Measurements from ENCODE around the gene PLXNC1.
A peak's percentile ranks its signal among the peaks of the same experiment; 100 is the strongest.

PLXNC1 gene

GRCh38 chr12:94273272-94273671 lies 124.9 kb downstream of the PLXNC1 start:
- DNase-seq (ENCODE audit: low read depth), result no peak
- no peak overlapping the region for H3K4me3 ChIP-seq (ENCODE audit: low read depth, low read length)

DNA sequence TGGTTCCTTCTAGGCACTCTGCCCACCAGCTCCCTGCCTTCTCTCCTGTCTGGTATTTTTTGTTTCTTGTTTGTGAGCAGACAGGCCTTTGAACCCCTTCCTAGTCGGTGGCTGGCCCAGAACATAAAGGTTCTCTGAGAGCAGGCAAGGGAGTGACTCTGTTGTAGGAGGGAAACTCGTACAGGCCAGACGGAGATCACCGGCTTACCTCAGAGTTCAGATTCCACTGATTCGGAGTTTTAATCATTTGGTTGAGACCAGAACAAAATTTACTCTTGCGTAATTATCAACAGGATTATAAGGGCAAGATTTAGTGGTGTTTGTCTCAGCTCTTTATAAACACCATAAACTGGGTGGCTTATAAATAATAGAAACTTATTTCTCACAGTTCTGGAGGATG lies 128.3 kb downstream of the PLXNC1 start:
- no peak for DNase-seq (ENCODE audit: low read depth)
- no peak overlapping the region for H3K4me3 ChIP-seq (ENCODE audit: low read depth, low read length)

GRCh38 chr12:94277426-94278000 lies 129.1 kb downstream of the PLXNC1 start:
- no peak overlapping the region for H3K4me3 ChIP-seq (ENCODE audit: low read depth, low read length)
- DNase-seq (ENCODE audit: low read depth), result no peak

DNA sequence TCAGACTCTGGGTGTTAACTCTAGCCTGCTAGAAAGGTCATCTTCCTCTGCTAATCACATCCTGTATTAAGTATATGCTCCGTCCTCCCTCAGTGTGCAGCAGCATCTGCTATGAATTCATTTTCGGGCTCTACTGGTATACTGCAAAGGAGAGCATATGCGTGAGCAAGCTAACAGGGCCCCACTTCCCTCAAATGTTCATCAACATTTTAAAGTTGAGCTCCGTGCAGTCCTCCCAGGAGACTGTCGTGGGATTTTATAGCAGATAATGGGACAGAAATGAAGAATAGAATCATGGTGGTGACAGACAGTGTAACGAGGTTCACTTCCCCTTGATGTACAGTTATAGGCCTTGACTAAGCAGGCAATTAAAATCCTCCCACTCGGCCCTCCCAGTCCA lies 131.7 kb downstream of the PLXNC1 start:
- DNase-seq (ENCODE audit: low read depth), result no peak
- H3K4me3 ChIP-seq (ENCODE audit: low read depth, low read length), result no peak overlapping the region

- DNase-seq (ENCODE audit: low read depth), result no peak
Observed at GRCh38 chr12:94282675-94283074, 134.3 kb downstream of the PLXNC1 start.

GRCh38 chr12:94284046-94284445 lies 135.7 kb downstream of the PLXNC1 start:
- H3K4me3 ChIP-seq (ENCODE audit: low read depth, low read length), result no peak overlapping the region
- DNase-seq (ENCODE audit: low read depth), result no peak

More at GRCh38 chr12:94282675-94283074, 134.3 kb downstream of the PLXNC1 start:
- H3K4me3 ChIP-seq (ENCODE audit: low read depth, low read length), result no peak overlapping the region

GRCh38 chr12:94284859-94285258 lies 136.5 kb downstream of the PLXNC1 start:
- no peak for DNase-seq (ENCODE audit: low read depth)
- no peak overlapping the region for H3K4me3 ChIP-seq (ENCODE audit: low read depth, low read length)

DNA sequence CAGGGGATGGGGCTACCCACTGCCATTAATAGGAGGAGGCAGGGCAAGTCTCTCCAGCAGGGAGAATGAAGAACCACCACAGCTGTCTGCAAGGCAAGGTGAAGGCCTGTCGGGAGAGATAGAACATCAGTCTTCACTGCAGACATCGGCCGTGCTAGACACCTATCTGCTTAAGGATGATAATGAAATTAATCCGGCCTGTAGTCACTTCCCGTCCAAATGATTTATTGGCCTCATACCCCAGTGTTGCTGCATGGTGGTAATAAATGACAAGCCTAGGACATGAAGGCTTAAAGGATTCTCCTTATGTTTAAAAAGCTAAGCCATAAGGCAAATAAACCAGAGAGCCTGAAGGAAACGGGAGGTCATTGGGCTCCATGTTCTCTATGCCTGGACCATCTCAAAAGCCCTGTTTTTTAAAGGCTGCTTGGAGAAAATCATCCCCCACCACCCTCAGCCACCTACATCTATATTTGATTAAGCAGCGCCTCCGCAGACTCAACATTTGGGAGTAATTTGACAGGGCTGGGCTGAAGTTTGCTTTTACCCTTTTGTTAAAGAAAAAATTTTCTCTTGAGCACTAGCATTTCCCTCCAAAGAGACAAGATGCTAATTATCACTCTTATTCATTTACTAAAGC lies 137.7 kb downstream of the PLXNC1 start:
- DNase-seq (ENCODE audit: low read depth), result no peak

GRCh38 chr12:94286583-94287244 lies 138.3 kb downstream of the PLXNC1 start:
- no peak for DNase-seq (ENCODE audit: low read depth)
- no peak overlapping the region for H3K4me3 ChIP-seq (ENCODE audit: low read depth, low read length)

More for the DNA sequence above, 137.7 kb downstream of the PLXNC1 start:
- H3K4me3 ChIP-seq (ENCODE audit: low read depth, low read length), result no peak overlapping the region

GRCh38 chr12:94287245-94287628 lies 138.9 kb downstream of the PLXNC1 start:
- H3K4me3 ChIP-seq (ENCODE audit: low read depth, low read length), result no peak overlapping the region
- no peak for DNase-seq (ENCODE audit: low read depth)

DNA sequence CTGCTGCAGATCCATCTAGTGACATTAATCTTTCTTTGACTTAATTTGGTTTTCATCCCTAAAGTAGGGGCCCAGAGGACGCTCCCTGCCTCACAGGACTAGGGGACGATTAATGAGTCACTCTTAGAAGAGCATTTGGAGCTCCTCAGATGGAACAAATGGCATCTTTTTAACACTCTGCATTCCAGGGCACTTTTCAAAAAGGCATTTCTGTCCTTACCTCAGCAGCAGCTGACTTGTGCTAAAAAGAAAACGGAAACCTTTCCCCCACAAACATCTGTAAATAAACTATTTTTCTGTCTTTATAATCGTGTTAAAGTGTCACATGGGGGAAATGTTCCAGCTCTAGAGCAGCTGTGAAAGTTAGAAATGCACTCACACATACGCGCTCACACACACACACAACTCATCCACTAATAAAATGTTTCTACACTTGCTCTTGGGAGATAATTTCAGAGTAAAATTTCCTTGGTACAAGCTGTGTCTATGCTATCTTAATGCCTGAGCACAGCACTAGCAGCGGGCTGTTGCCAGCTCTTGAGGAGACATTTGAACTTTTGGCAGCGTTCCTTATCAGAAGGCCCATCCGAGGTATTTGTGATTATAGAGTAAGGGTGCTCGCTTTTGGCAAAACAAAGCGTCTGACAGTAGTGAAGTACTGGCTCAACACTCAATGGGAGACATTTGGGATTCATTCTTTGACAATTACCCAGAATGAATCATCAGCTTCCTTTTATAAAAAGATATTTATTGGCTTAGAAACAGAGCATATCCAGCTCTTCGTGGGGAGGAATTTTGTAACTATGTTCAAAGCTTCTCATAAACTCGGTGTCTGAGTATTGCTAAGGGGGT lies 141.3 kb downstream of the PLXNC1 start:
- H3K4me3 ChIP-seq (ENCODE audit: low read depth, low read length), result no peak overlapping the region
- peak; percentile 63 for DNase-seq (ENCODE audit: low read depth)

DNA sequence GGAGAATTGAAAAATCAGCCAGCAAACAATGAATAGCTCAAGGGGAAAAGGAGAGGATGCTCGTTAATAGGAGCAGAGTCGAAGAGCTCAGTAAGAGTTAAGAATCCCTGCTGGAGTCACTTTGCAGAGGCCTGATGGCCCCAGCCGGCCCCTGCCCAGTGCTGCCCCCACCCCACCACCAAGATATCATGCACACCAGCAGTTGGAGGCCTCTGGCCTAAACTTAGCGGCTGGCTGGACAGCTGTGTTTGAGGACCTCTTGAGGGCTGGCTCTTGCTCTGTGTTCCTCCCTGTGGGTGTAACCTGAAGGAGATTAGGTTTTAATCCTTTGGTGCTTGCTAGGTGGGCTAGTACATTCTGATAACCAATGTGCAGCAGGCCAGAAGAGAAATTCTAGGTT lies 142.0 kb downstream of the PLXNC1 start:
- DNase-seq (ENCODE audit: low read depth), result no peak
- H3K4me3 ChIP-seq (ENCODE audit: low read depth, low read length), result no peak overlapping the region

DNA sequence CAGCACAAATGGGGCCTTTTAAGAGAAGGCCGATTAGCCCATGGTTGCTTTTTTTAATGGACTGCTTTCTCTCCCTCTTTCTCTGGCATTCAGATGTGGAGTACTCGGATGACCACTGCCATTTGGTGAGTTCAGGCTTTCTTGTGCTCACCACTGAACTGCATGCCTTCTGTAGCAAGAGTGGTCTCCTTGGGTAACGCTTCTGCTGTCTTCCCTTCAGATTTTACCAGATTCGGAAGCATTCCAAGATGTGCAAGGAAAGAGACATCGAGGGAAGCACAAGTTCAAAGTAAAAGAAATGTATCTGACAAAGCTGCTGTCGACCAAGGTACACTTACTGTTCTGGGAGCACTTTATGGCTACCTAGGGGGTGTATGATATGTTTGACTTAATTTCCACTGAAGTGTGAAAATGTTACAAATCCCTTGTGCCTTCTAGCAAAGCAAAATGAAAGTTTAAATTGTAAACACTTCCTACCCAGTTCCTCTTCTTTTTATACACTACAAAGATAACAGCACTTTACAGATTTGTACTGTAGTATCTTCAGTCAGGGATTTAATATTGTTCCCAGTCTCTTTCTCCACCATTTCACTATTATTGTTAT lies 148.8 kb downstream of the PLXNC1 start:
- DNase-seq (ENCODE audit: low read depth), result no peak
- H3K4me3 ChIP-seq (ENCODE audit: low read depth, low read length), result no peak overlapping the region

DNA sequence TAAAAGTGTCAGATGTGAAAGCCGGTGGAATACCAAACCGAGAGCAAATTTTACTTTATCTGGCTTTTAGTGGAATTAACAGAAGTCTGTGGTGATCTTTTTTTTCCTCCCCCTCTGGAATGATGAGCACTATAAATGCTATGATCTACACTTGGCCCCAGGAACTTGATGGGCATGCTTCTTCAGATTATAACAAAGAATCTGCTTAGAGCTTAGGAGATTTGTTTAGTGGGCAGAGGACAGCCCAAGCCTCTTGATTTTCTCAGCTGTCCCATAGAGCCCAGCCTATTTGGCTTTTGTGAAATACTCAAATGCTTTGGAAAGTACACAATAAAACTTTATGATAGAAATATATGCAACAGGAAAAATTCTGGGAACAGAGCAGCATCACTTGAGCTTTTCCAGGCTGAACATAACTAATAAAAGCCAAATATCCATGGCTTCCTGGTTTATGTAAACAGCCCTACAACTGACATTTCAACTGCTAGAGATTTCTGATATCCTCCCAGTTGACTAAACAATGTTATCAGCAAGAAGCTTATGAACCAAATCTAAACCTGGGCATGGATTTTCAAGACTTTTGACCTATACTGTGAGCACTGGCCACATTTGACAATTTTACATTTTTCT lies 149.6 kb downstream of the PLXNC1 start:
- no peak overlapping the region for H3K4me3 ChIP-seq (ENCODE audit: low read depth, low read length)
- no peak for DNase-seq (ENCODE audit: low read depth)

DNA sequence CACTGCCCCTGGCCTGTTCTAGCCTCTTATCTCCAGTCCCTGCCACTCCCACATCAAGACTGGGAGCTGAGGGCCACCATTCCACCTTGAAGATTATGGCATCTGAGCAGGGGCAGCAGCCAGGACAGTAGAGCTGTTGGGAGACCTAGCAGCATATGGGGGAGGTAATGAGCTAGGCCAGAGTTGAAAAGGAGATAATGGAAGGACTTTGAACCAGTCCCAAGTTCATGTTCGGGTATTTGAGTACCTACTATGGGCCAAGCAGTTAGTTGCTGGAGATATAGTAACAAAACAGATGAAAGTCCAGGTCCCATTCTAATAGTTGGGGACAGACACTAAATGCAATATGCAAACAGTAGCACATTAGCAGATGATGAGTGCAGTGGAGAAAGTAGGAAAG lies 151.5 kb downstream of the PLXNC1 start:
- no peak for DNase-seq (ENCODE audit: low read depth)
- no peak overlapping the region for H3K4me3 ChIP-seq (ENCODE audit: low read depth, low read length)

GRCh38 chr12:94304012-94304411 lies 155.6 kb downstream of the PLXNC1 start:
- no peak for DNase-seq (ENCODE audit: low read depth)
- no peak overlapping the region for H3K4me3 ChIP-seq (ENCODE audit: low read depth, low read length)

GRCh38 chr12:94304566-94305061 lies 156.2 kb downstream of the PLXNC1 start:
- no peak for DNase-seq (ENCODE audit: low read depth)
- H3K4me3 ChIP-seq (ENCODE audit: low read depth, low read length), result no peak overlapping the region

GRCh38 chr12:94305130-94305957 lies 157.0 kb downstream of the PLXNC1 start:
- H3K4me3 ChIP-seq (ENCODE audit: low read depth, low read length), result no peak overlapping the region
- DNase-seq (ENCODE audit: low read depth), result no peak

Data from skeletal muscle cell (primary cell).